ENCODE data around the gene KLHL30. TPM values are rescaled to one million over a fixed set of nuclear protein-coding genes. Genes with fewer than 3 reads are reported as not detected.

The KLHL30 gene
- total RNA-seq, 1 donor from 2014 or later, result 1.2 TPM

- Mint-ChIP-seq H3K36me3 (ENCODE audit: unreplicated experiment) (no peaks in the 10 kb centered on the region), H3K4me1 (ENCODE audit: unreplicated experiment) (peaks cover 2% of the 10 kb centered on the region), H3K4me3 (ENCODE audit: unreplicated experiment) (no peak overlapping the region), H3K9me3 (ENCODE audit: unreplicated experiment) (no peaks in the 10 kb centered on the region), H3K27me3 (ENCODE audit: unreplicated experiment) (no peaks in the 10 kb centered on the region), H3K27ac (ENCODE audit: unreplicated experiment) (no peak overlapping the region)
- DNase-seq (ENCODE audit: extremely low spot score, unreplicated experiment), result no peak
- no peak for TF ChIP-seq CTCF (IDR thresholded peaks at IDR 0.05)
These were observed 6.6 kb upstream of the KLHL30 start for GRCh38 chr2:238131761-238132462.

GRCh38 chr2:238132463-238133450 is 5.7 kb upstream of the KLHL30 start:
- H3K9me3 Mint-ChIP-seq (ENCODE audit: unreplicated experiment), result no peaks in the 10 kb centered on the region
- no peak overlapping the region for H3K27ac Mint-ChIP-seq (ENCODE audit: unreplicated experiment)
- no peaks in the 10 kb centered on the region for H3K27me3 Mint-ChIP-seq (ENCODE audit: unreplicated experiment)
- TF ChIP-seq CTCF (IDR thresholded peaks at IDR 0.05), result no peak
- peaks cover 2% of the 10 kb centered on the region for H3K4me1 Mint-ChIP-seq (ENCODE audit: unreplicated experiment)
- DNase-seq (ENCODE audit: extremely low spot score, unreplicated experiment), result no peak
- H3K4me3 Mint-ChIP-seq (ENCODE audit: unreplicated experiment), result no peak overlapping the region
- no peaks in the 10 kb centered on the region for H3K36me3 Mint-ChIP-seq (ENCODE audit: unreplicated experiment)

GRCh38 chr2:238133499-238134392 is 4.7 kb upstream of the KLHL30 start:
- Mint-ChIP-seq H3K4me3 (ENCODE audit: unreplicated experiment) (no peak overlapping the region), H3K27me3 (ENCODE audit: unreplicated experiment) (no peaks in the 10 kb centered on the region), H3K4me1 (ENCODE audit: unreplicated experiment) (peaks cover 10% of the 10 kb centered on the region), H3K9me3 (ENCODE audit: unreplicated experiment) (no peaks in the 10 kb centered on the region), H3K36me3 (ENCODE audit: unreplicated experiment) (no peaks in the 10 kb centered on the region), H3K27ac (ENCODE audit: unreplicated experiment) (no peak overlapping the region)
- TF ChIP-seq CTCF (IDR thresholded peaks at IDR 0.05), result no peak
- DNase-seq (ENCODE audit: extremely low spot score, unreplicated experiment), result no peak

- Mint-ChIP-seq H3K36me3 (ENCODE audit: unreplicated experiment) (no peaks in the 10 kb centered on the region), H3K9me3 (ENCODE audit: unreplicated experiment) (no peaks in the 10 kb centered on the region), H3K27me3 (ENCODE audit: unreplicated experiment) (no peaks in the 10 kb centered on the region), H3K27ac (ENCODE audit: unreplicated experiment) (no peak overlapping the region), H3K4me3 (ENCODE audit: unreplicated experiment) (no peak overlapping the region), H3K4me1 (ENCODE audit: unreplicated experiment) (peaks cover 11% of the 10 kb centered on the region)
- no peak for DNase-seq (ENCODE audit: extremely low spot score, unreplicated experiment)
- TF ChIP-seq CTCF (IDR thresholded peaks at IDR 0.05), result no peak
These were observed 4.1 kb upstream of the KLHL30 start for GRCh38 chr2:238134393-238134785.
